ENCODE results near the gene UBE2Q1.
"Not testable (repeated sequence)": the region's sequence is repeated elsewhere in the genome, so short reads cannot be mapped to it uniquely, and the experiment has no call there.

The UBE2Q1 gene

DNA sequence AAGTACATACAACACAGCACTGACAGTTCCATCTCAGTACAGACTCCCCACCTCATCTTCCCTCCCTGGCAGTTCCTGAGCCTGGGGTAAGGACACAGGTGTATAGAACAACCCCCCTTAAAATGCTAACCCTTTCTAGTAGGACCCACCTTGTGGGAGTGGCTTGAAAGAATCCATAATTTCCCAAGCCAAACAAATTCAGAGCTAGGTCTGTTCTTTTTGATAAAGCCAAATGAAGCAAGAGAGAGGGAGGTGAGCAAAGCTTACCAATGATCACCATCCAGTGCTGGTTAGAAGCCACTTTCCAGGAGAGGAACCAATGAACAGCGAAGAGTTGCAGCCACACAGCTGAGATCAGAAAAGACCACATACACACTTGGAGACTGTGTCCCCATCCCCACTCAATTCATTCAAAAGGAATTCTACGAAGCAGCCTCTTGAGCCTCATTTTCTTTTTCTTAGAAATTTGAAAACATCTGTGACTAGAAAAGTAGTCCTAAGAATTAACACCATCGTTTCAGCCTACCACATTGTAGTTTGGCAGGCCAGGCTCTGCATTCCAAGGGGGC, 9.2 kb downstream of the UBE2Q1 start:
- no peak for DNase-seq

DNA sequence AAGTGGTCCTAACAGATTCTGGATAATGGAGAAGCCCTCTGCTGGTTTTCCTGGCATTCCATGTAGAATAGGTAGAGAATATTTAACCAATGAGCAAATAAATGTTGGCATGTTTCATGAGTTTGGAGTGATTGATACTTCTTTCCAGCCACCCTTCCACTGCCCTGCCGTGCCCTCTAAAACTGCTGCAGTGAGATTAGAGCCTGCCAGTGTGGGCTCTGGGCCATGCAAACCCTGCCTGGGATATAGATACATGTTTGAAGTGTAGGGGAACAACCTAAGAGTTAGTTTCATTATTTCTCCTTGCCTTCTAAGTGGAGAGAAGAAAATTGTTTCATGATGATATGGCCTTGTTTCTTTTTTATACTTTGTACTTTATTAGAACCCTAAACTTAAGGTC, 10.4 kb downstream of the UBE2Q1 start:
- no peak for DNase-seq

DNA sequence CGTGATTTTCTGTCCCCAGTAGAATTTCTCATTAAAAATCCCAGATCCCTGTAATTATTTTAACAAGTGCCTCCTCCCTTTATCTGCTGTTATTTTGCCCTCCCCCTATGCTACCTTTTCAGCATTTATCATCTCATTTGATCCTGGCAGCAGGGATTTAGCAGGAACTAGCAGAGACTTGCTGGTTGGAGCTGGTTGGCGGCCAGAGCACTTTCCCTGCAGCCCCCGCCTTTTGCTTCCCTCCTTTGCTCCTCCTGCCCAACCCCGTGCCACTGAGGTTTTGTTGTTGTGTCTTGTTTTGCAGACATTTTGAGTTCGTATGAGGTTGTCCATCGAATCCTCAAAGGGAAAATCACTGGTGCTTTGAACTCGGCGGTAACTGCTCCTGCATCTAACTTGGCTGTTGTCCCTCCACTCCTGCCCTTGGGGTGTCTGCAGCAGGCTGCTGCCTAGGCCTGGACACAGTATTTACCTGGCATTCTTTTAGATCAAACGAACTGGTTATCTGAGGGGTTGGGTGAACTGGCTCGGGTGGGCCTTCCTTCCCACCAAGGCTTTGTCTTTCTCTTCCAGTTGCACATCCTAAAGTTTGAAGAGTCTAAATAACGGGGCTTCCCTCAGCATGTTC, 11.2 kb downstream of the UBE2Q1 start:
- DNase-seq: no peak

DNA sequence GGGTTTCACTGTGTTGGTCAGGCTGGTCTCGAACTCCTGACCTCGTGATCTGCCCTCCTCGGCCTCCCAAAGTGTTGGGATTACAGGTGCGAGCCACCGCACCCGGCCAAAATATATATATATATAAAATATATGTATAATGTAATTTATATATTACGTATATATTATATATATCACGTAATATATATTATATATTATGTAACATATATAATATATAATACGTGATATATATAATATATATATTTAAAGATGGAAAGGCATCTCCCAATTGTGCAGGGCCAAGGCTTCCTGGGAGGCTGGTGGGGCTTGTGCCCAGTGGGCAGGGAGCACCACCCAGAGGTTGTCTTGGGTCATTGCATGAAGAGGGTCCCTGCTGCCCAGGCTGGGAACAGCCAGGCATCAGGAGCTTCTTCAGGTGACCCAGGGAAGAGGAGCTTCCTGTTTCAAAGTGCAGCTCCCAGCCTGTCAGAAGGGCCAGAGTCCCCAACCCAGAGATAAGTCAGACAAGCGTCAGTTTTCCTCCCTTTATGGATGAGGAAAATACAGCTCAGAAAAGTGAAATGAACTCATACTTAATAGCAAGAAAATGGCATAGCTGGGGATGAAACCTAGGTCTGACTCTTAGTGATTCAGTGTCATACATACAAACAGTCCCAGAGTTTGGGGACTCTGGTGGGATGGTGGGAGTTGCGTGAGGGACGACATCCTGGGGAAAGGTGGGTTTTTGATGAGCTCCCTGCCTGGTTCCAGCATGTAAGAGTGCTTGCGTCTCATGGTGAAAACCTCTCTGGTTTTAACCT, 12.0 kb downstream of the UBE2Q1 start:
- peak; percentile 56 for DNase-seq

DNA sequence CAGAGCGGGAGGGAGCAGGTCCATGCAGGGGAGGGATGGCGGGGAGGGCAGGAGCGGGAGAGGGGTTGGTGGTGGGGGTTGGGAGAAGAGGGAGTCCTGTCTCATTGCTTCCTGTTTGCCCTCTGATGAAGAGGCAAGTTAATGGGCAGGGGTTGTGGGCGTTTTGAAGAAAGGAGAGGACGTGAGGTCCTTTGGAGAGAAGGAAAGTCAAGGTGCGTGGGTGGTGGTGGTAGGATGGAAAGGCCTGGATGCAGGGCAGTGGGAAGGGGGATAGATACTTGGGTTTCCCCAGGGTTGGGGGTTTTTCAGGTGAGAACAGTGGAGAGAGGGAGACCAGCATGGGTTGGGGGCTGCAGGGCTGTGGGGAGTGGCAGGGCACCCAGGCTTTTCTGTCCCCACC, 17.2 kb downstream of the UBE2Q1 start:
- DNase-seq: no peak

DNA sequence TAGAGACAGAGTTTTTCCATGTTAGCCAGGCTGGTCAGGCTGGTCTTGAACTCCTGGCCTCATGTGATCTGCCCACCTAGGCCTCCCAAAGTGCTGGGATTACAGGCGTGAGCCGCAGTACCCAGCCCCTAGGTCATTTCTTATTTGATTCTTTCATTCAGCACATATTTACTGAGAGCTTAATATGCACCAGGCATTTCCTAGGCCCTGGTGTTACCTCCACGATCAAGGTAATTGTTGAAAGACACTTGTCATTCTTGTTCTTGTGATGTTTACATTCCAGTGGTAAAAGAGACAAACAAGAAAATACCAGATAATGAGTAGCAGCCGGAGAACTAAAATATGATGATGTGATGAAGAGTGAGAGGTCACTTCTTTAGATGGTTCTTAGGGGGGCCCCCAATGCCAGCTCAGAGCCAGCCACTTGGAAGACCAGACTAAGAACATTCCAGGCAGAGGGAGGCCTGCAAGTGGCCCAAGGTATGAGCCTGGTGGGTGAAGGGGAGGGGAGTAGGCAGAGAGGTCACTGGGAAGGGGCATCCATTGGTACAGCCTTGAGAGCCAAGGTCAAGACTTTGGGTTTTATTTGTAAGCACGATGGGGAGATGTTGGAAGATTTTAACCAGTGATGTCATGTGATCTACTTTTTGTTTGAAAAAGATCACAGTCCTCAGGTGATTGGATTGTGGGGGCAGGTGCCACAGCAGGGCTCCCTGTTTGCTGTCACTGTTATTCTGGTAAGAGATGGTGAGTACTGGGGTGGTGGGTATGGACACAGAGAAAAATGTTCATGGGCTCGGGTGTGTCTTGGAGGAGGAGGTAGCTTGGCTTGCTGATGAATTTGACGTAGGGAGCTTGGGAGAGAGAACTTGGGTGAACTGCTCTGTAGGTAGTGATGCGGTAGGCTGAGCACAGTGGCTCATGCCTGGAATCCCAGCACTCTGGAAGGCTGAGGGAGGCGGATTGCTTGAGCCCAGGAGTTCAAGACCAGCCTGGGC, 18.7 kb downstream of the UBE2Q1 start:
- DNase-seq: no peak

DNA sequence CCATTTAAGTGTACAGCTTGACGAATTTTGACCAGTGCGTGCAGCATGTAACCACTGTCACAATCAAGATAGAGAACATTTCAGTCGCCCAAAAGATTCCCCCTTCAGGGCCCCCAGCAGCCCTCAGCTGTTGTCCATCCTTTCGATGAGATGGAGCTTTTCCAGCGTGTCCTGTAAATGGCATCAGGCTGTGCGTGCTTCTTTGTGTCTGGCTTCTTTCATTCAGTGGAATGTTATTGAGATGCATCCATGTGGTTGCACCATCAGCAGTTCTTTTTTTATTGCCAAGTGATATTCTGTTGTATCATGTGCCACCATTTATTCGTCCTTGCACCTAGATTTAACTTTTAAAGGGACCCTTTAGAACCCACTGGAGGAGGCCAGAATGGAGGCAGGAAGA, 21.9 kb downstream of the UBE2Q1 start:
- DNase-seq: no peak

DNA sequence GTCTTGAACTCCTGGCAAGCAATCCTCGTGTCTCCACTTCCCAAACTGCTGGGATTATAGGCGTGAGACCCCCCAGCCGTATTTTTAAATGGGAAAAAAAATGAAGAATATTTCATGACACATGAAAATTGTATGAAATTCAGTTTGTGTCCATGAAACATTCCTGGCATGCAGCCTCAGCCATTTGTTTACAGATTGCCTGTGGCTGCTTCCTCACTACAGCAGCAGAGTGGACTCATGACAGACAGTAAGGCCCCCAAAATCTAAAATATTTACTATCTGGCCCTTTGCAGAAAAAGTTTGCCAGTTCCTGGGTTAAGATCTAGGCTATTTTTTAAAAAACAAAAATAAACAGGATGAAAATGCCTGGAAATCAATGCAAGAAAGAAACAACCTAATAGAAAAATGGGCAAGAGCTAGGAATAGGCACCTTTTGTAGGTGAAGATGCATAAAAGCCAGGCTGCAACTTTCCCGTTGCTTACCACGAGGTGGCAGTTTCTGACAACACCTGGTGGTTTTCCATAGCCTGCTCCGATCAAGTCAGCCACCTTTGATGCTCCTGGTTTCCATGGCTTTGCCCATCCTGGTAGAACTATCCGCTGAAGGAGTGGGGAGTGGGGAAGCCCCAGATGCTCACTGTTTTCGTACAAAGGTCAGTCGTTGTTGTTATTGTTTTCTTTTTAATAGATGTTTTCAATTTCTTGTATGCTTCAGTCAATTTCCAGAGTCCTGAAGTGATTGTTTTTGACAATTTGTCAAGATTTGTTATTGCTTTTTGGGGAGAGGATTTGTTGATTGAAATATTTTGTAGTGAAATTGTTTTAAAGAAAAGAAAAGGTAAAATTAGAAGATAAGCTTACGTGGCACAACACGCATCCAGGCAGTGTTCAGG, 24.3 kb downstream of the UBE2Q1 start:
- DNase-seq: no peak

DNA sequence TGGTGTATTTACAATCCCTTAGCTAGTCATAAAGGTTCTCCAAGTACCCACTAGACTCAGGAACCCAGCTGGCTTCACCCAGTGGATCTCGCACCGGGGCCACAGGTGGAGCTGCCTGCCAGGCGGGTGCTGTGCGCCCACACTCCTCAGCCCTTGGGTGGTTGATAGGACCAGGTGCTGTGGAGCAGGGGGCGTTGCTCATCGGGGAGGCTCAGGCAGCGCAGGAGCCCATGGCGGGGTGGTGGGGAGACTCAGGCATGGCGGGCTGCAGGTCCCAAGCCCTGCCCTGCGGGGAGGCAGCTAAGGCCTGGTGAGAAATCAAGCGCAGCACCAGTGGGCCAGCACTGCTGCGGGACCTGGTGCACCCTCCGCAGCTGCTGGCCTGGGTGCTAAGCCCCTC, 26.5 kb downstream of the UBE2Q1 start:
- not testable (repeated sequence) for DNase-seq

DNA sequence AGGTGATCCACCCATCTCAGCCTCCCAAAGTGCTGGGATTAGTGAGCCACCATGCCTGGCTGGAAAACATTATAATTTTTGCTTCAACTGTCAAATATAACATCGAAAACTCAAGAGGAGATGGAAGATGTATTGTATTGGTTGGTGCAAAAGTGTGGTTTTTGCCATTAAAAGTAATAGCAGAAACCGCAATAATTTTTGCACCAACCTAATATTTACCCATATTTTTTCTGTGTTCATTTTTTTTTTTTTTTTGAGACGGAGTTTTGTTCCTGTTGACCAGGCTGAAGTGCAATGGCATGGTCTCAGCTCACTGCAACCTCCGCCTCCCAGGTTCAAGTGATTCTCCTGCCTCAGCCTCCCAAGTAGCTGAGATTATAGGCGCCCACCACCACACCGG, 29.2 kb downstream of the UBE2Q1 start:
- no peak for DNase-seq

DNA sequence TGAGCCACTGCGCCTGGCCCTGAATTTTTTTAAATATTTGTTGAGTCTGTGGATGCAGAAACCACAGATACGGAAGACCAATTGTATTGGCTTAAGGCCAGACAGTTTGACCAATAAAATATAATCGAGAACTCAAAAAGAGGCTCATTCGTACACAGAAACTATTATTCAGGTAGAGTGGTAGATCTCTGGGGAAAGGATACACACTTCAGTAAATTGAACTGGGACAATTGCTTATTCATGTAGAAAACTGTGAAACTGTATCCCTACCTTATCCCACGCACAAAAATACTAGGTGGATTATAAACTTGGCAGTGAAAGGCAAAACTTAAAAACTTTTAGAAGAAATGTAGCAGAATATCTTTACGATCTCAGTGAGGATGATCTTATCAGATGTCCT, 31.3 kb downstream of the UBE2Q1 start:
- DNase-seq: no peak

DNA sequence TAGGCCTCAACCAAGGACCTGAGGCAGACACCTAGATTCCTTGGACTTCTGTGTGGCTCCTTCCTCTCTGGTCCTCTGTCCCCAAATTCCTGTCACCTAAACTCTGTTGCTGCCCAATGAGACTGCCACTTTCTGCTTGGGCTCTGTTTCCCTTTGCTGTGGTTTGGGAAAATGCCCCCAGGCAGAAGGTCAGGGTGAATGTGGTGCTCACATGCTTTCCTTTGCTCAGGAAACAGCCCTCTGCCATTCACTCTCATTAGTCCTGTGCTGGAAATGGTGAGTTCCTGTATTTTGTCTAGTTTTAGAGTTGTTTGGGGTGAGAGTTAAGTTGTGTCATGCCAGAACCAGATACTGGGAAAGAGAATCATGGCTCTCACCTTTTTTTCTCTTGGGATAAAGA, 33.6 kb downstream of the UBE2Q1 start:
- DNase-seq: no peak

DNA sequence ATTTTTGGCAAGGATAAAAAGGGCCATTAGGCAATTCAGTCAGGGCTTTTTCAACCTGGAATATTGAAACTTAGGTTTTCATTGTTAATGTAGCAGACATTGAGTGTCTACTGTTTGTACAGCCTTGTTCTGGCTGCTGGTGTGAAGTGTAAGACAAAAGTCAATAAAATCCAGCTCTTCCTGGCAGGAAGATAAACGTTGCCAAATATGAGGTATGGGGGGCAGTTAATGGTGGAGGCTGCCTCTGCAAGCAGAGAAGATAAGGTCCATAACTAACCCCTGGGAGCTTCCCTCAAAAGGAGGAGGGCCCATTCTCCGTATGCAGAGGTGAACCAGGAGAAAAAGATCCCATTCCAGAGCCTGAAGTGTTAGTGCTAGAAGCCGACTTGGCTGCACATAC, 36.8 kb downstream of the UBE2Q1 start:
- no peak for DNase-seq

DNA sequence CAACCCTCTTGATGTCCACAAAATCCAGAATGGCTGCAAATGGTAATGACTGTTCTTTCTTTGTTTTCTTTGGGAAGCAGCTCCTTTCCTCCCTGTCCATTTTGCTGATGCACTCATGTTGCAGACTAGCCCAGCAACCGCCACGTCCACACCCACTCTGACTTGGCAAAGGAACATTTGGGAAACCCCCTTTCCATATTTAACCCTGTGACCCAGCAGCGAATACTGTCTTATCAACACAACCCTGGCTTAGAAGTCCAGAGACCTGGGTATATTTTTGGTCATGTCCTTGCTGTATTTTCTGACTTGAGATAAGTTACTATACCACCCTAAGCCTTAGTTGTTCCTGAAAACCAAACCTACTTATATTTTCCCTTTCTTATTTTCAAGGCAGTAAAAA, 38.1 kb downstream of the UBE2Q1 start:
- DNase-seq: no peak

DNA sequence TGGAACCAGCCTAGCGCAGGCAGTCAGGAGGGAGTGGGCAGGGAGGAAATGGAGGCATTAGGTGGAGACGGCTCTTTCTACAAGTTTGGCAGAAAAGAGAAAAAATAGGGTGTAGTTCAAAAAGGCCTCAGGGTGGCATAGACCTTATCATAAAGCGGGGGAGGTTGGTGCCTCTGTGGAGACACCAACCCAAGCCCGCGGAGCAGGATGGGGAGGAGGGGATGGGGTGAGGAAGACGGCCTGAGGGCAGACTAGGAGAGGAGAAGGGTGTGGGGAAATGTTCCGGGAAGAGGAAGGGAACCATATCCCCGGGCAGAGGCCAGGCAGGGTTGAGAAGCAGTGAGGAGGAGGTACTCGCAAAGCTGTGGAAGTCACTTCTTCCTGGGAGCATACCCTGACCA, 38.9 kb downstream of the UBE2Q1 start:
- no peak for DNase-seq

DNA sequence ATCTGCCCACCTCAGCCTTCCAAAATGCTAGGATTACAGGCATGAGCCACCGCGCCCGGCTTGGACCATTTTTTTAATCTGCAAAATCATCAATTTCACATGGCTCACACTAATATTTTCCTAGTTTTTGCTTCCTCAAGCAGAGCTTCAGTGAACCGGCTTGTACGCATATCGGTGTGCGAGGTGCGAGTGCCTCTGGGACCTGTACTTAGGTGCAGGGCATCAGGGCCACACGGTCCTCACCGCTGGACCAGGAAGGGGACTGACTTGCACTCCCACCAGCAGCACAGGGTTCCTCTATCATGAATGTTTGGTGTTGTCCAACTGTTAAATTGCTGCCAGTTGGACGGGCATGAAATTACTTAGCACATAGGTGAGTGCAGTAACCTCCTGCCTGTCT, 40.8 kb downstream of the UBE2Q1 start:
- DNase-seq: no peak

DNA sequence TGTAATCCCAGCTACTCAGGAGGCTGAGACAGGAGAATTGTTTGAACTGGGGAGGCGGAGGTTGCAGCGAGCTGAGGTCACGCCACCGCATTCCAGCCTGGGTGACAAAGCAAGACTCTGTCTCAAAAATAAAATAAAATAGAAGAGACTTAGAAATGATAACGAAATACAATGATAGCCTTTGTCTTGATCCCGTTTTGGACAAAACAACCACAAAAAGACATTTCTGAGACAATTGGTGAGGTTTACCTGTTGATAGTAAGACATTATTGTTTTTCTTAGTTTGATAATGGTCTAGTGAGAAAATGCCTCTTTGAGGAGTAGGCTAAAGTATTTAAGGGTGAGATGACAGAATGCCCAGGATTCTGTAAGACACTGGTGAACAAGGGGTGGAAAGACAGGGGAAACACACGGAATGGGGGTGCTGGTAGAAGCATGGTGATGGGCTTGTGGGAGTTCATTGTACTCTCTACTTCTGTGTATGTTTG, 44.4 kb downstream of the UBE2Q1 start:
- DNase-seq: no peak

DNA sequence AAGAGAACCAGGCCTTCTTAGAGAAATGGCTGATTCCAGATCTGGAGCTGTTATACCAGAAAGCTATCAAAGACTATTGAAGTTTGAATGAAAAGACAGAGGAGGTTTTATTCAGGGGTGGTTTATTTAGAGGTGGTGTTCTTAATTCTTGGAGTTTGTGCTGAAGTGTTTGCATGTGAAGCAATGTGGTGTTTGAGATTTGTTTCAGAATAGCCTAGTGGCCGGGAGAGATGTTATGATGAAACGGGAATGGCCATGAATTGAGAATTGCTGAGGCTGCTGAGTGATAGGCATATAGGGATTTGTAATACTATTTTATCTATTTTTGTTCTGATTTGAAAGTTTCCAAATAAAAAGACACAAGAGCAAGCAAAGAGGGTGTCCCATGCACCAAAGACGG, 45.7 kb downstream of the UBE2Q1 start:
- DNase-seq: no peak

DNA sequence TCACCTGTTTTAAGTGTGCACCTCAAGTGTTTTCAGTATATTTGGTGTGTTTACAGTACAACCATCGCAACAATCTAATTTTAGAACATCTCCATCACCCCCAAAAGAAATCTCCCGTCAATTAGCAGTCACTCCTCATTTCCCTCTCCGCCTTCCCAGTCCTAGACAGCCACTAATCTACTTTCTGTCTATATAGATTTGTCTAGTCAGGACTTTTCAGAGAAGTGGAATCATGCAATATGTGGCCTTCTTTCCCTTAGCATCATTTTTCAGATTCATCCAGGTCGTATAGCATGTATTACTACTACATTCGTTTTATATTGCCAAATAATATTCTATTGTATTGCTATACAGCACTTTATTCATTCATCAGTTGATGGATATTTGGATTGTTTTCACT, 54.6 kb downstream of the UBE2Q1 start:
- DNase-seq: no peak

DNA sequence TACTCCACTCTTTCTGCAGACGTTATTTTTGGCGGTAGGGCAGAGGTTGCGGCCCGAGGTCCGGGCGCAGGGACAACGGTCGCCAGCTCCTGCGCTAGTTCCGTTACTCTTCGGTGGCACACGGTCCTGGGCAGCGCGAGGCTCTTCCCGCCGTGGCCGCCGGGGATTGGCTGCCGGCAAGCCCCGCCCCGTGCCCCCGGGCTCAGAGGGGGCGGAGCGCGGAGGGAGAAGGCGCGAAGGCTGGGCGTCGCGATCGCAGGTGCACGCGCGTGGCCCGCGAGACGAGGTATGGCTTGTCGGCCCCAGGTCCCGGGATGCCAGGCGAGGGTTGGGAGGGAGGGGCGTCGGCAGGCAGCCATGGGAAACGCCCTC, 55.7 kb downstream of the UBE2Q1 start:
- DNase-seq: no peak

DNA sequence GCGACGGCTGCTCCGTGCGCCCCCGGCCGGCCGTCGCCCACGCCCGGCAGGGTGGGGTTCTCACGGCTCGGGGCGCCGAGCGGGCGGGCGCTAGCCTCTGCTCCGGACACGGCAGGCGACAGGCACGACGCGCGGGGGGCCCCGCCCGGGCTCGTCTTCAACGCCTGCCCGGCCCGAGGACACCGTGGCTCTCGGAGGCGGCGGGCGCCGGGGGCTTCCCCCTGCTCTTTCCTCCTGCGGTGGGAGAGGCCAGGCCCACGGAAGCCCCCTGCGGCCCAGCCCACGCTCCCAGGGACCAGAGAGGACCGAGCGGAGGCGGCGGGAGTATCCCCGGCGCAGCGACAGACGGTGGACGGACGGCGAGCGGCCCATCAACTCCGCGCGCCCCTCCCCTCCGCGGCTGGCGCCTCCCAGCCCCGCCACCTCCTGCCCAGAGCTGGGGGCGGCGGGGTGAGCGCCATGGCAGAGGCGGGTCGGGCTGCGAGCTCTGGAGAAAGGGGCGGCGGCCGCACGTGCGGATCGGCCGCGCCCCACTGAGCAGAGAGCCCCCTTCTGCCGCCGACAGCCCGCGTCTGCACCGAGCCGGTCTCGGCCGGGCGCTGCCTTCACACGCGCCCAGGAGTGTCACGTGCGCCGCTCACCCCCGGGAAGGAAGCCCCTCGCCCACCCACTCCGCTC, 56.3 kb downstream of the UBE2Q1 start, which contains the start of the genes SHE and TDRD10:
Gene SHE (minus strand): TSS at position 347 of the 678 bp plus-strand sequence. CDS start 386 bp downstream, outside the sequence.
Gene TDRD10 (plus strand): TSS at position 154 of the 678 bp plus-strand sequence. CDS start 4,685 bp downstream, outside the sequence.
- DNase-seq: no peak
